HL-60 (cell line): ENCODE results near the gene GMEB2.

Source experiments
- GABPA ChIP-seq: IDR thresholded peaks from 2 replicates; pipeline ENCODE4 v1.6.1; 2012; ENCODE audit warnings: low read depth
- POLR2AphosphoS5 ChIP-seq: IDR thresholded peaks from 2 replicates; pipeline ENCODE4 v1.6.1; 2012; ENCODE audit warnings: low read depth
- REST ChIP-seq: IDR thresholded peaks from 2 replicates; pipeline ENCODE4 v1.6.1; 2012; ENCODE audit warnings: low read depth; ENCODE audit not compliant: insufficient replicate concordance
- SPI1 ChIP-seq: IDR thresholded peaks from 2 replicates; pipeline ENCODE4 v1.6.1; 2012; ENCODE audit warnings: low read depth, mild to moderate bottlenecking, borderline replicate concordance
- TF ChIP-seq, protein P1 (sequence below): IDR thresholded peaks from one replicate; pipeline ENCODE4 v1.5.1; 2011; ENCODE audit warnings: low read length, control low read depth, inconsistent platforms; ENCODE audit not compliant: insufficient read depth

- TF ChIP-seq POLR2AphosphoS5 = peak; percentile 59; the same call in 1 of the 2 replicates
- TF ChIP-seq, protein P1, sequence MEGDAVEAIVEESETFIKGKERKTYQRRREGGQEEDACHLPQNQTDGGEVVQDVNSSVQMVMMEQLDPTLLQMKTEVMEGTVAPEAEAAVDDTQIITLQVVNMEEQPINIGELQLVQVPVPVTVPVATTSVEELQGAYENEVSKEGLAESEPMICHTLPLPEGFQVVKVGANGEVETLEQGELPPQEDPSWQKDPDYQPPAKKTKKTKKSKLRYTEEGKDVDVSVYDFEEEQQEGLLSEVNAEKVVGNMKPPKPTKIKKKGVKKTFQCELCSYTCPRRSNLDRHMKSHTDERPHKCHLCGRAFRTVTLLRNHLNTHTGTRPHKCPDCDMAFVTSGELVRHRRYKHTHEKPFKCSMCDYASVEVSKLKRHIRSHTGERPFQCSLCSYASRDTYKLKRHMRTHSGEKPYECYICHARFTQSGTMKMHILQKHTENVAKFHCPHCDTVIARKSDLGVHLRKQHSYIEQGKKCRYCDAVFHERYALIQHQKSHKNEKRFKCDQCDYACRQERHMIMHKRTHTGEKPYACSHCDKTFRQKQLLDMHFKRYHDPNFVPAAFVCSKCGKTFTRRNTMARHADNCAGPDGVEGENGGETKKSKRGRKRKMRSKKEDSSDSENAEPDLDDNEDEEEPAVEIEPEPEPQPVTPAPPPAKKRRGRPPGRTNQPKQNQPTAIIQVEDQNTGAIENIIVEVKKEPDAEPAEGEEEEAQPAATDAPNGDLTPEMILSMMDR = no peak
- TF ChIP-seq REST = peak; percentile 68
- no peak; the same call in 1 of the 2 replicates for TF ChIP-seq SPI1
- peak; percentile 100 for TF ChIP-seq GABPA
Measured at GRCh38 chr20:63657937-63658748, 31.2 kb upstream of the GMEB2 start, which contains the start of gene RTEL1.
